Thoracic aorta (tissue), 2 donors: ENCODE data around the gene UNC13B. TPM values are rescaled to one million over a fixed set of nuclear protein-coding genes. Genes with fewer than 3 reads are reported as not detected.

Source experiments
- ATAC-seq: fragments of 150-250 bp; one replicate; pipeline ENCODE4 v1.8.0; 2017; ENCODE audit warnings: low read depth; ENCODE audit not compliant: insufficient number of reproducible peaks, low FRiP score
- DNase-seq: peaks from one replicate; pipeline ENCODE4 v3.0.0-alpha.2; 2020; ENCODE audit warnings: low spot score
- H3K27ac ChIP-seq, 2 donors: fragments of 200-600 bp; sonication (generic); 1 replicate in 1 of 2; 2 replicates in 1 of 2; pipeline ENCODE4 v1.5.1; 2016; ENCODE audit warnings: mild to moderate bottlenecking in 2 of 2, moderate library complexity in 2 of 2
- H3K27me3 ChIP-seq: fragments of 200-600 bp; sonication (generic); replicated peaks from 2 replicates; pipeline ENCODE4 v1.6.0; 2016; ENCODE audit warnings: mild to moderate bottlenecking; ENCODE audit not compliant: insufficient read depth
- H3K36me3 ChIP-seq: fragments of 200-600 bp; sonication (generic); one replicate; pipeline ENCODE4 v1.5.1; 2016
- H3K4me1 ChIP-seq, 2 donors: fragments of 200-600 bp; sonication (generic); 1 replicate in 1 of 2; 2 replicates in 1 of 2; pipeline versions ENCODE4 v1.5.1 to v1.6.0; 2016; ENCODE audit warnings: low read depth in 2 of 2, mild to moderate bottlenecking in 1 of 2; ENCODE audit not compliant: control insufficient read depth in 1 of 2
- H3K4me3 ChIP-seq: fragments of 200-600 bp; sonication (generic); 2 replicates; pipeline ENCODE4 v1.5.1; 2016; ENCODE audit warnings: mild to moderate bottlenecking
- H3K9me3 ChIP-seq: fragments of 200-600 bp; sonication (generic); 2 replicates; pipeline ENCODE4 v1.5.1; 2016
- total RNA-seq, 2 donors: library from RNA; depleted of rRNA; stranded (reverse); fragments of >200 nt; gene quantifications; one replicate each; pipeline versions ENCODE4 v1.1.0 to v1.2.3, GENCODE V29; 2016
- TF ChIP-seq, protein P1 (sequence below): fragments of 200-600 bp; sonication (generic); IDR thresholded peaks from one replicate; pipeline ENCODE4 v1.5.1; 2019; ENCODE audit warnings: antibody characterized with exemption

UNC13B gene
- total RNA-seq, 2 donors from 2014 or later = 38.1 to 47.4 TPM

DNA sequence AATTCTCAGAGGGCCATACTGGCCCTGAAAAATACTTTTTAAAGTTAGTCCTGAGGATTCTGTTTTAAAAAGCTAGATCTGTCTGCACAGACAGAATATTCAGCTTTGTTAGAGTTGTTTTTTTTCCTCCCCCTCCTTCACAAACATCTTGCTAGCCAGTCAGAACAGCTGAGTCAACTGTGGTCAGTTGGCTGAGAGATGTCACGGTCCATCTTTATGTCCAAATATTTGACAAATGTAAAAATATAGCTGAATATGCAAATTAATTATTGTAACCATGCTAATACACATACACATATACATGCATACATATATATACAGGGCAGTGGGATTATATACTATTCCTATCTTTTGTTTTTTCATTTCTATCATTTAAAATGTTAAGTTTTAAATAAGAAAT lies 33.9 kb downstream of the UNC13B start:
- Histone ChIP-seq H3K4me3 (no peak overlapping the region), H3K4me1 (peaks cover 0 to 9% of the 10 kb centered on the region in 2 donors), H3K9me3 (peaks cover 9% of the 10 kb centered on the region), H3K27ac (no peak overlapping the region), H3K27me3 (no peaks in the 10 kb centered on the region), H3K36me3 (no peaks in the 10 kb centered on the region)
- DNase-seq (no peak), ATAC-seq (no peak)
- TF ChIP-seq, protein P1, sequence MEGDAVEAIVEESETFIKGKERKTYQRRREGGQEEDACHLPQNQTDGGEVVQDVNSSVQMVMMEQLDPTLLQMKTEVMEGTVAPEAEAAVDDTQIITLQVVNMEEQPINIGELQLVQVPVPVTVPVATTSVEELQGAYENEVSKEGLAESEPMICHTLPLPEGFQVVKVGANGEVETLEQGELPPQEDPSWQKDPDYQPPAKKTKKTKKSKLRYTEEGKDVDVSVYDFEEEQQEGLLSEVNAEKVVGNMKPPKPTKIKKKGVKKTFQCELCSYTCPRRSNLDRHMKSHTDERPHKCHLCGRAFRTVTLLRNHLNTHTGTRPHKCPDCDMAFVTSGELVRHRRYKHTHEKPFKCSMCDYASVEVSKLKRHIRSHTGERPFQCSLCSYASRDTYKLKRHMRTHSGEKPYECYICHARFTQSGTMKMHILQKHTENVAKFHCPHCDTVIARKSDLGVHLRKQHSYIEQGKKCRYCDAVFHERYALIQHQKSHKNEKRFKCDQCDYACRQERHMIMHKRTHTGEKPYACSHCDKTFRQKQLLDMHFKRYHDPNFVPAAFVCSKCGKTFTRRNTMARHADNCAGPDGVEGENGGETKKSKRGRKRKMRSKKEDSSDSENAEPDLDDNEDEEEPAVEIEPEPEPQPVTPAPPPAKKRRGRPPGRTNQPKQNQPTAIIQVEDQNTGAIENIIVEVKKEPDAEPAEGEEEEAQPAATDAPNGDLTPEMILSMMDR = no peak

DNA sequence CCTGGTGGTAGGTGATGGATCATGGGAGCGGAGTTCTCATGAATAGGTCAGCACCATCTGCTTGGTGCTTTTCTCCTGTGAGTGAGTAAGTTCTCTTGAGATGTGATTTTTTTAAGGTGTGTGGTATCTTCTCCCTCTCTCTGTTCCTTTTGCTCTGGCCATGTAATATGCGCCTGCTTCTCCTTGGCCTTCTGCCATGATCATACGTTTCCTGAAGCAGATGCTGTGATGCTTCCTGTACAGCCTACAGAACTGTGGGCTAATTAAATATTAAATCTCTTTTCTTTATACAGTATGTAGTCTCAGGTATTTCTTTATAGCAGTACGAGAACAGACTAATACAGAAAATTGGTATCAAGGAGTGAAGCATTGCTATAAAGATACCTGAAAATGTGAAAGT lies 36.4 kb downstream of the UNC13B start:
- no peak overlapping the region for H3K4me3 ChIP-seq
- H3K27ac ChIP-seq = no peak overlapping the region
- H3K9me3 ChIP-seq = peaks cover 9% of the 10 kb centered on the region
- TF ChIP-seq, protein P1 = no peak
- H3K36me3 ChIP-seq = no peaks in the 10 kb centered on the region
- no peak for ATAC-seq
- no peaks in the 10 kb centered on the region for H3K27me3 ChIP-seq
- H3K4me1 ChIP-seq = peaks cover 0 to 9% of the 10 kb centered on the region in 2 donors
- DNase-seq = no peak

DNA sequence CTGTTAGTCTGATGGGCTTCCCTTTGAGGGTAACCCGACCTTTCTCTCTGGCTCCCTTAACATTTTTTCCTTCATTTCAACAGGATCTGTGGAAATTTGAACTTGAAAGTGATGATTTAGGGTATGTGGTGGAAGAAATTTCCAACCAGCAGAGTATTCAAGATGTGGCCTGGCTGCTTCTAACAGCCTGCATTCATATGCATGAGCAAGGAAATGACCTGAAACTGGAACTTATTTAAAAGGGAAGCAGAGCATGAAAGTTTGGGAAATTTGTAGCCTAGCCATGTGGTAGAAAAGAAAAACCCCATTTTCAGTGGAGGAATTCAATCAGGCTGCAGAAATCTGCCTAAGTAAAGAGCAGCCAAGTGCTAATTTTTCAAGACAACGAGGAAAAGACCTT lies 41.7 kb downstream of the UNC13B start:
- DNase-seq (no peak), ATAC-seq (no peak)
- H3K9me3 ChIP-seq = peaks cover 32% of the 10 kb centered on the region
- no peaks in the 10 kb centered on the region for H3K4me1 ChIP-seq
- TF ChIP-seq, protein P1 = no peak
- no peak overlapping the region for H3K27ac ChIP-seq
- no peak overlapping the region for H3K4me3 ChIP-seq
- H3K27me3 ChIP-seq = no peaks in the 10 kb centered on the region
- peaks cover 4% of the 10 kb centered on the region for H3K36me3 ChIP-seq

DNA sequence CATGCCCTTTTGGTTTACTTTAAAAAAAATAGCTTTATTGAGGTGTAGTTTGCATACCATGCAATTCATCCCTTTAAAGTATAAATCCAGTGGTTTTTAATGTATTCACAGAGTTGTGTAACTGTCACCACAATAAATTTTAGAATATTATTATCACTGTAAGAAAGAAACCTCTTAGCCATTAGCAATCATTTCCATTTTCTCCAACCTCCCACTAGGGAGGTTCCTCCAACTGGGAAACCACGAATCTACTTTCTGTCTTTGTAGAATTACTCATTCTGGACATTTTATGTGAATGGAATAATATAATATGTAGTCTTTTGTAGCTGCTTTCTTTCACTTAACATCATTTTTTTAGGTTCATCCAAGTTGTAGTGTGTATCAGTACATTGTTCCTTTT lies 43.5 kb downstream of the UNC13B start:
- Histone ChIP-seq H3K4me1 (no peaks in the 10 kb centered on the region), H3K36me3 (peaks cover 4% of the 10 kb centered on the region), H3K4me3 (no peak overlapping the region), H3K27ac (no peak overlapping the region), H3K27me3 (no peaks in the 10 kb centered on the region), H3K9me3 (peaks cover 32% of the 10 kb centered on the region)
- ATAC-seq (no peak), DNase-seq (no peak)
- TF ChIP-seq, protein P1 = no peak

DNA sequence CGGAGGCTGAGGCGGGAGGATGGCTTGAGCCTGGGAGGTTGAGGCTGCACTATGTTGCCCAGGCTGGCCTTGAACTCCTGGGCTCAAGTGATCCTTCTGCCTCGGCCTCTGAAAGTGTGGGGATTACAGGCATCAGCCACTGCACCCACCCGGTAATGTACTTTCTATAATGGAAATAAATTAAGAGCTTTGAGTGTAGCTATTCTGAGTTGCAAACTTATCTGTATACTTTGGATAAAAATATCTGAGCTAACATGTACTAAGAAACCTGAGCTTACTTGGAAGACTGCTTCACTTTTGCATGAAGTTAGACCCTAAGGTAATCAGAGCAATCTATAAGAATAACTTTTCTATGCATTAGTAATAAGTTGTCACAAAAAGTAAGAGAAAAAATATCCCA lies 50.0 kb downstream of the UNC13B start:
- Histone ChIP-seq H3K4me1 (no peaks in the 10 kb centered on the region), H3K27me3 (no peaks in the 10 kb centered on the region), H3K36me3 (no peaks in the 10 kb centered on the region), H3K27ac (no peak overlapping the region), H3K4me3 (no peak overlapping the region), H3K9me3 (no peaks in the 10 kb centered on the region)
- DNase-seq (no peak), ATAC-seq (no peak)
- TF ChIP-seq, protein P1 = no peak
